Smooth muscle cell (in vitro differentiated cells): ENCODE results near the gene SERPINB2. TPM values are rescaled to one million over a fixed set of nuclear protein-coding genes. Genes with fewer than 3 reads are reported as not detected.

Source experiments
- DNase-seq: peaks from one replicate; lab custom pipeline; 2025; ENCODE audit not compliant: unreplicated experiment; lab: John Stamatoyannopoulos, UW
- H2AFZ ChIP-seq: fragments of 200-600 bp; sonication (generic); 2 replicates; pipeline ENCODE4 v1.6.0; 2016; ENCODE audit warnings: antibody characterized with exemption, low read depth, mild to moderate bottlenecking
- H3F3A ChIP-seq: fragments of 200-600 bp; sonication (generic); 2 replicates; pipeline ENCODE4 v1.6.0; 2017; ENCODE audit warnings: antibody characterized with exemption, low read depth
- H3K27ac ChIP-seq: fragments of 200-600 bp; sonication (generic); 2 replicates; pipeline ENCODE4 v1.5.1; 2016; ENCODE audit warnings: low read depth, mild to moderate bottlenecking
- H3K27me3 ChIP-seq: fragments of 200-600 bp; sonication (generic); 2 replicates; pipeline ENCODE4 v1.6.1; 2016; ENCODE audit warnings: low read depth, mild to moderate bottlenecking
- H3K36me3 ChIP-seq: fragments of 200-600 bp; sonication (generic); 2 replicates; pipeline ENCODE4 v1.5.1; 2016; ENCODE audit warnings: low read depth
- H3K4me1 ChIP-seq: fragments of 200-600 bp; sonication (generic); 2 replicates; pipeline ENCODE4 v1.5.1; 2016; ENCODE audit warnings: low read depth
- H3K4me2 ChIP-seq: fragments of 200-600 bp; sonication (generic); 2 replicates; pipeline ENCODE4 v1.6.0; 2016; ENCODE audit warnings: mild to moderate bottlenecking
- H3K4me3 ChIP-seq: fragments of 200-600 bp; sonication (generic); 2 replicates; pipeline ENCODE4 v1.5.1; 2016; ENCODE audit warnings: mild to moderate bottlenecking
- H3K79me2 ChIP-seq: fragments of 200-600 bp; sonication (generic); 2 replicates; pipeline ENCODE4 v1.6.0; 2016; ENCODE audit warnings: low read depth, mild to moderate bottlenecking
- H3K9ac ChIP-seq: fragments of 200-600 bp; sonication (generic); 2 replicates; pipeline ENCODE4 v1.6.0; 2016; ENCODE audit warnings: low read depth
- H3K9me3 ChIP-seq: fragments of 200-600 bp; sonication (generic); replicated peaks from 2 replicates; pipeline ENCODE4 v1.5.1; 2016; ENCODE audit warnings: low read depth
- H4K20me1 ChIP-seq: fragments of 200-600 bp; sonication (generic); 2 replicates; pipeline ENCODE4 v1.6.0; 2016; ENCODE audit warnings: low read depth
- CTCF ChIP-seq: fragments of 200-600 bp; sonication (generic); IDR thresholded peaks from 2 replicates; pipeline ENCODE4 v1.5.1; 2017; ENCODE audit warnings: borderline replicate concordance, mild to moderate bottlenecking, antibody characterized with exemption; ENCODE audit not compliant: insufficient read depth, poor library complexity, severe bottlenecking
- WGBS: methylation state at CpG from one replicate; pipeline ENCODE4 v1.1.7; 2016; ENCODE audit warnings: low lambda C conversion rate; 5-methylcytosine and 5-hydroxymethylcytosine counted together
- polyA plus RNA-seq: library from polyadenylated mRNA; unstranded; fragments of >200 nt; fragmentation: Nextera tagmentation; extraction: Ambion mirVana; gene quantifications from 2 replicates; pipeline ENCODE4 v1.2.1, GENCODE V29; 2016
- total RNA-seq: library from RNA; depleted of rRNA; stranded (reverse); fragments of >200 nt; gene quantifications from 2 replicates; pipeline ENCODE4 v1.2.3, GENCODE V29; 2014

Gene SERPINB2
- total and polyA plus RNA-seq, 2 experiments from 2014 or later: 15.5 to 29.8 TPM

DNA sequence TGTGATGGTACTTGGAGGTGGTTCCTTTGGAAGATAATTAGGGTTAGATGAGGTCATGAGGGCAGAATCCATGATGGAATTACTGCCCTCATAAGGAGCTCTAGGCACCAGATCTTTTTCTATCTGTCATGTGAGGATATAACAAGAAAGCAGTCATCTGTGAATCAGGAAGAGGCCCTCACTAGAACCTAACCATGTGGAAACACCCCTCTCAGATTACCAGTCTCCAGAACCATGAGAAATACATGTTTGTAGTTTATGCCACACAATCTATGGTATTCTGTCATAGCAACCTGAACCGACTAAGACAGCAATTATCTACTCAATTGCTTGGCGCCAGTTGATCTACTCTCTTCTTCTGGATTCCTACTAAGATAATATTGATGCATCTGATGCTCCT, 17.9 kb downstream of the SERPINB2 start:
- Histone ChIP-seq H3K79me2 (no peaks in the 10 kb centered on the region), H4K20me1 (no peaks in the 10 kb centered on the region), H3K4me1 (no peaks in the 10 kb centered on the region), H3K9ac (no peak overlapping the region), H3K36me3 (no peaks in the 10 kb centered on the region), H3K4me3 (no peak overlapping the region), H3K4me2 (no peak overlapping the region), H3K9me3 (no peaks in the 10 kb centered on the region), H2AFZ (no peak overlapping the region), H3F3A (no peaks in the 10 kb centered on the region), H3K27me3 (no peaks in the 10 kb centered on the region), H3K27ac (no peak overlapping the region)
- WGBS: 92% methylated on average over 2 of the region's 2 CpGs
- no peak for TF ChIP-seq CTCF
- no peak for DNase-seq

- Histone ChIP-seq H3F3A (no peaks in the 10 kb centered on the region), H3K4me1 (no peaks in the 10 kb centered on the region), H3K27ac (no peak overlapping the region), H3K4me2 (no peak overlapping the region), H3K27me3 (no peaks in the 10 kb centered on the region), H3K79me2 (no peaks in the 10 kb centered on the region), H3K9me3 (no peaks in the 10 kb centered on the region), H3K4me3 (no peak overlapping the region), H4K20me1 (no peaks in the 10 kb centered on the region), H2AFZ (no peak overlapping the region), H3K36me3 (no peaks in the 10 kb centered on the region), H3K9ac (no peak overlapping the region)
- DNase-seq: no peak
- WGBS: 84% methylated on average over 1 of the region's 1 CpG
- TF ChIP-seq CTCF: no peak
Observed at GRCh38 chr18:63906056-63906455, 18.6 kb downstream of the SERPINB2 start.

GRCh38 chr18:63907664-63908063, 20.2 kb downstream of the SERPINB2 start, which contains the start of gene SERPINB10:
TSS of gene SERPINB10 (plus strand) at chr18:63907958. CDS start at chr18:63915511, 7,553 bp downstream.
- H3K4me1 ChIP-seq: no peaks in the 10 kb centered on the region
- no peak within 1 kb of the TSS for H3K27ac ChIP-seq
- H3K9me3 ChIP-seq: no peaks in the 10 kb centered on the region
- no peak within 1 kb of the TSS for H3K4me3 ChIP-seq
- no peak within 1 kb of the TSS for H3K9ac ChIP-seq
- no peaks in the 10 kb centered on the region for H4K20me1 ChIP-seq
- H3K4me2 ChIP-seq: no peak within 1 kb of the TSS
- H3K27me3 ChIP-seq: no peaks in the 10 kb centered on the region
- no peaks in the 10 kb centered on the region for H3F3A ChIP-seq
- no peaks in the 10 kb centered on the region for H3K36me3 ChIP-seq
- H3K79me2 ChIP-seq: no peaks in the 10 kb centered on the region
- DNase-seq: no peak
- no peak for TF ChIP-seq CTCF
- H2AFZ ChIP-seq: no peak within 1 kb of the TSS

DNA sequence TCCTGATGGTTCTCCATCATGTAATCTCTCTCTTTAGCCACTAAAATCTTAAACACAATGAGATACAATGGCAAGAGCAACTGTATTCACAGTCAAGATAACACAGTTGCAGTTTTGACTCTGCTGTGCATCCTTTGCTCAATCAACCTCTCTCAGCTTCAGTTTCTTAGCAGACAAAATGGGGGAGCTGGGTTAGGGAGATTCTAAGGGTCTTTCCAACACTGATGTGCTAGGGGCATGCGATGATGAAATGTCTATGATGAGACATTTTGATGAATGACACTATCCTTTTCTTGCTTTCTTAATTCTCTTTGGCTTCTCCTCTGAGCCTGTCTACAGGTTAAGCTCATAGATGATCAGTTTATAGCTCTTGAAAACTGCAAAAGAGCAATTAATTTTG, 21.4 kb downstream of the SERPINB2 start:
- H3K9me3 ChIP-seq: no peaks in the 10 kb centered on the region
- H3F3A ChIP-seq: no peaks in the 10 kb centered on the region
- H3K36me3 ChIP-seq: no peaks in the 10 kb centered on the region
- no peaks in the 10 kb centered on the region for H3K4me1 ChIP-seq
- no peak for DNase-seq
- H3K9ac ChIP-seq: no peak overlapping the region
- H2AFZ ChIP-seq: no peak overlapping the region
- H4K20me1 ChIP-seq: no peaks in the 10 kb centered on the region
- no peak overlapping the region for H3K27ac ChIP-seq
- no peaks in the 10 kb centered on the region for H3K79me2 ChIP-seq
- H3K4me2 ChIP-seq: no peak overlapping the region
- no peaks in the 10 kb centered on the region for H3K27me3 ChIP-seq
- TF ChIP-seq CTCF: no peak
- 86% methylated on average over 1 of the region's 1 CpG for WGBS
- no peak overlapping the region for H3K4me3 ChIP-seq
